Pancreas (tissue), 10 donors: ENCODE results near the gene LRMDA. TPM values are rescaled to one million over a fixed set of nuclear protein-coding genes. Genes with fewer than 3 reads are reported as not detected.

Experiments used
- ATAC-seq, 4 donors: fragments of 200-7000 bp; cut with Tn5 transposase; one replicate each; pipeline versions ENCODE4 v1.8.0 to v1.9.1; 2020; ENCODE audit warnings: mild to moderate bottlenecking in 4 of 4, moderate library complexity in 4 of 4
- DNase-seq, 6 donors: peaks; one replicate each; pipeline ENCODE4 v3.0.0-alpha.2; 2020
- FAIRE-seq: peaks from 2 replicates; lab custom pipeline; 2012; peaks lifted over from hg19 to GRCh38; lab: Jason Lieb, UNC
- H3K27ac ChIP-seq, 4 donors: fragments of 200-600 bp; sonication (generic); 1 replicate in 3 of 4; 2 replicates in 1 of 4; pipeline versions ENCODE4 v1.5.0 to v1.8.0; 2020
- H3K27me3 ChIP-seq, 4 donors: fragments of 200-600 bp; one replicate each; pipeline ENCODE4 v1.8.0; 2021
- H3K36me3 ChIP-seq, 3 donors: fragments of 200-600 bp; sonication (generic) in 1 of 3; one replicate each; pipeline versions ENCODE4 v1.5.0 to v1.8.0; 2020 to 2021
- H3K4me1 ChIP-seq, 3 donors: fragments of 200-600 bp; one replicate each; pipeline ENCODE4 v1.8.0; 2021
- H3K4me3 ChIP-seq, 4 donors: fragments of 200-600 bp; sonication (generic) in 2 of 4; one replicate each; pipeline versions ENCODE4 v1.5.0 to v1.8.0; 2020 to 2021
- H3K9me3 ChIP-seq, 4 donors: fragments of 200-600 bp; one replicate each; pipeline ENCODE4 v1.8.0; 2021
- CTCF ChIP-seq, 4 donors: fragments of 200-600 bp; sonication (generic) in 3 of 4; IDR thresholded peaks; one replicate each; pipeline versions ENCODE4 v1.5.0 to v1.8.0; 2021; ENCODE audit warnings: antibody characterized with exemption in 4 of 4
- WGBS, 2 donors: extraction: QIAGEN DNeasy Blood & Tissue Kit; methylation state at CpG; one replicate each; pipeline ENCODE4 v1.1.7; 2013; 5-methylcytosine and 5-hydroxymethylcytosine counted together
- intact Hi-C, 3 donors: fragments of 100-400 bp; cut with DNase I; formaldehyde crosslinking; loops; one replicate each; pipeline versions ENCODE4 v1.11.1 to v1.14.2; 2022
- polyA plus RNA-seq, 2 donors: library from polyadenylated mRNA; stranded (reverse); fragments of 200-250 nt; gene quantifications; one replicate each; pipeline ENCODE4 v1.2.3, GENCODE V29; 2013
- total RNA-seq, 6 donors: library from RNA; stranded (reverse); fragmentation: NEBNext Ultra II Directional in 4 of 6; extraction: Animal tissue kit (Norgen Biotek cat#: 25700) in 4 of 6; gene quantifications; one replicate each; pipeline versions ENCODE4 v1.2.1 to v1.2.4, GENCODE V29; 2021 to 2023
- donor health status: healthy with polysubstance abuse.
- donor health status: DM: no; HTN: no; CAD: no; lungs with moderate emphysema.
- donor health status: DM: no; HTN: no; CAD: no.
- donor health status: control.
- donor health status: control.
- donor health status: Bipolar disorder and iron deficiency.
- donor health status: DM: yes; HTN: yes; CAD: no.
- donor health status: DM: no; HTN: no; CAD: no.
- donor health status: DM: no; HTN: no; CAD: no.
- donor health status: DM: yes; HTN: yes; CAD: no.

The LRMDA gene
- total and polyA plus RNA-seq, 8 donors: 4.6 to 21.2 (median 13.4) TPM

GRCh38 chr10:75956624-75957023 lies 525.2 kb downstream of the LRMDA start:
- no peaks in the 10 kb centered on the region for H3K9me3 ChIP-seq
- H3K27ac ChIP-seq: no peak overlapping the region
- H3K27me3 ChIP-seq: no peaks in the 10 kb centered on the region
- DNase-seq: no peak
- intact Hi-C loops: no loop called here
- FAIRE-seq: no peak
- ATAC-seq: peak in 3 of 4 donors; percentile 30 to 60 (median 36)
- no peak overlapping the region for H3K4me3 ChIP-seq
- TF ChIP-seq CTCF (IDR thresholded peaks at IDR 0.05): no peak
- WGBS, 2 donors: 94 to 98% methylated on average over 2 of the region's 2 CpGs
- H3K4me1 ChIP-seq: no peaks in the 10 kb centered on the region
- no peaks in the 10 kb centered on the region for H3K36me3 ChIP-seq

GRCh38 chr10:75957314-75958120 lies 526.1 kb downstream of the LRMDA start:
- Histone ChIP-seq H3K9me3 (no peaks in the 10 kb centered on the region), H3K4me1 (no peaks in the 10 kb centered on the region), H3K27me3 (no peaks in the 10 kb centered on the region), H3K27ac (no peak overlapping the region), H3K36me3 (no peaks in the 10 kb centered on the region), H3K4me3 (no peak overlapping the region)
- intact Hi-C loops: no loop called here
- WGBS, 2 donors: 77% methylated on average over 12 of the region's 12 CpGs
- DNase-seq (no peak), ATAC-seq (peak in 1 of 4 donors; percentile 30), FAIRE-seq (no peak)
- TF ChIP-seq CTCF (IDR thresholded peaks at IDR 0.05): no peak

GRCh38 chr10:75959209-75959608 lies 527.8 kb downstream of the LRMDA start:
- no peak overlapping the region for H3K4me3 ChIP-seq
- no peak for TF ChIP-seq CTCF (IDR thresholded peaks at IDR 0.05)
- WGBS, 2 donors: 94 to 96% methylated on average over 4 of the region's 4 CpGs
- FAIRE-seq (no peak), ATAC-seq (peak in 2 of 4 donors; percentile 12 to 36), DNase-seq (no peak)
- H3K27me3 ChIP-seq: no peaks in the 10 kb centered on the region
- H3K4me1 ChIP-seq: no peaks in the 10 kb centered on the region
- no peaks in the 10 kb centered on the region for H3K36me3 ChIP-seq
- intact Hi-C loops: no loop called here
- no peaks in the 10 kb centered on the region for H3K9me3 ChIP-seq
- H3K27ac ChIP-seq: no peak overlapping the region

- 82 to 91% methylated on average over 1 of the region's 1 CpG for WGBS, 2 donors
- intact Hi-C loops: no loop called here
These were observed 528.5 kb downstream of the LRMDA start for GRCh38 chr10:75959912-75960311.

More at GRCh38 chr10:75959912-75960311, 528.5 kb downstream of the LRMDA start:
- FAIRE-seq: no peak
- no peak for ATAC-seq
- Histone ChIP-seq H3K9me3 (no peaks in the 10 kb centered on the region), H3K27me3 (no peaks in the 10 kb centered on the region), H3K4me1 (no peaks in the 10 kb centered on the region), H3K4me3 (no peak overlapping the region), H3K27ac (no peak overlapping the region), H3K36me3 (no peaks in the 10 kb centered on the region)
- TF ChIP-seq CTCF (IDR thresholded peaks at IDR 0.05): no peak
- DNase-seq: no peak
